IMR-90 (cell line): ENCODE results near the gene CDK14. TPM values are rescaled to one million over a fixed set of nuclear protein-coding genes. Genes with fewer than 3 reads are reported as not detected.

Experiments used
- ATAC-seq: fragments of 200-7000 bp; cut with Tn5 transposase; 2 replicates; pipeline ENCODE4 v1.9.1; 2020; ENCODE audit warnings: low read depth, mild to moderate bottlenecking, moderate library complexity
- BruUV-seq: library from RNA; stranded (reverse); fragments of 400-500 nt; replicated peaks from 2 replicates; lab custom pipeline; 2021; lab: Mats Ljungman, UMichigan
- CTCF ChIA-PET: fragments of 300-600 bp; formaldehyde crosslinking; extraction: SDS; loops from one replicate; lab custom pipeline; 2021; ENCODE audit warnings: antibody characterized with exemption; lab: Yijun Ruan, JAX
- POLR2A ChIA-PET: fragments of 300-600 bp; sonication (Branson Sonifier 250); formaldehyde crosslinking; loops from one replicate; lab custom pipeline; 2022; ENCODE audit warnings: antibody characterized with exemption; ENCODE audit not compliant: unreplicated experiment; lab: Charles Lee
- DNase-seq: peaks from one replicate; pipeline ENCODE4 v3.0.0; 2013
- H2AFZ ChIP-seq: replicated peaks from 2 replicates; pipeline ENCODE3; 2013; ENCODE audit warnings: low read length, mild to moderate bottlenecking; ENCODE audit not compliant: poor library complexity
- H2AK5ac ChIP-seq: 2 replicates; pipeline ENCODE4 v1.6.1; 2013; ENCODE audit warnings: low read depth, low read length, inconsistent platforms
- H2AK9ac ChIP-seq: replicated peaks from 2 replicates; pipeline ENCODE3; 2013; ENCODE audit warnings: mild to moderate bottlenecking, low read depth, low read length, moderate library complexity; ENCODE audit not compliant: poor library complexity
- H2BK120ac ChIP-seq: 2 replicates; pipeline ENCODE4 v1.6.1; 2013; ENCODE audit warnings: low read depth, low read length, inconsistent platforms
- H2BK15ac ChIP-seq: 3 replicates; pipeline ENCODE4 v1.6.1; 2013; ENCODE audit warnings: low read depth, low read length, inconsistent platforms
- H2BK20ac ChIP-seq: 2 replicates; pipeline ENCODE4 v1.6.1; 2013; ENCODE audit warnings: low read depth, mild to moderate bottlenecking, inconsistent platforms, low read length, moderate library complexity
- H2BK5ac ChIP-seq: 2 replicates; pipeline ENCODE4 v1.6.1; 2013; ENCODE audit warnings: mild to moderate bottlenecking, low read depth, low read length, inconsistent platforms; ENCODE audit not compliant: poor library complexity, severe bottlenecking
- H3K14ac ChIP-seq: replicated peaks from 2 replicates; pipeline ENCODE4 v1.6.1; 2013; ENCODE audit warnings: low read depth, low read length, inconsistent platforms
- H3K18ac ChIP-seq: 2 replicates; pipeline ENCODE4 v1.6.1; 2013; ENCODE audit warnings: low read depth, low read length, control low read depth
- H3K23ac ChIP-seq: 2 replicates; pipeline ENCODE4 v1.6.1; 2013; ENCODE audit warnings: low read depth, low read length, inconsistent platforms
- H3K27ac ChIP-seq: 2 replicates; pipeline ENCODE4 v1.5.1; 2013; ENCODE audit warnings: mild to moderate bottlenecking, control low read depth, low read length; ENCODE audit not compliant: insufficient read depth
- H3K27me3 ChIP-seq: 2 replicates; pipeline ENCODE4 v1.6.1; 2013; ENCODE audit warnings: low read length; ENCODE audit not compliant: control insufficient read depth, insufficient read depth
- H3K36me3 ChIP-seq: 2 replicates; pipeline ENCODE4 v1.6.1; 2013; ENCODE audit warnings: low read length, mixed read lengths; ENCODE audit not compliant: control insufficient read depth, insufficient read depth
- H3K4ac ChIP-seq: 2 replicates; pipeline ENCODE4 v1.6.1; 2013; ENCODE audit warnings: low read depth, low read length, inconsistent platforms
- H3K4me1 ChIP-seq: 2 replicates; pipeline ENCODE4 v1.6.1; 2013; ENCODE audit warnings: low read length, mixed read lengths; ENCODE audit not compliant: control insufficient read depth, insufficient read depth
- H3K4me2 ChIP-seq: 2 replicates; pipeline ENCODE4 v1.6.1; 2013; ENCODE audit warnings: low read depth, mild to moderate bottlenecking, control low read depth, low read length, moderate library complexity
- H3K4me3 ChIP-seq: 2 replicates; pipeline ENCODE4 v1.5.1; 2013; ENCODE audit warnings: low read depth, mild to moderate bottlenecking, control low read depth, low read length, moderate library complexity; ENCODE audit not compliant: insufficient read depth
- H3K56ac ChIP-seq: 2 replicates; pipeline ENCODE4 v1.6.1; 2013; ENCODE audit warnings: low read length, inconsistent platforms; ENCODE audit not compliant: insufficient read depth; ENCODE audit errors: extremely low read depth
- H3K79me1 ChIP-seq, 2 experiments: 2 replicates each; pipeline ENCODE4 v1.6.1; 2013; ENCODE audit warnings: low read length in 2 of 2, inconsistent platforms in 1 of 2, low read depth in 1 of 2
- H3K9ac ChIP-seq: 2 replicates; pipeline ENCODE4 v1.6.1; 2013; ENCODE audit warnings: low read depth, low read length, control low read depth
- H3K9me1 ChIP-seq: 2 replicates; pipeline ENCODE4 v1.6.1; 2013; ENCODE audit warnings: low read length, inconsistent platforms; ENCODE audit not compliant: insufficient read depth
- H3K9me3 ChIP-seq: 2 replicates; pipeline ENCODE4 v1.6.1; 2013; ENCODE audit warnings: low read length; ENCODE audit not compliant: control insufficient read depth, insufficient read depth
- H4K20me1 ChIP-seq: 2 replicates; pipeline ENCODE4 v1.6.1; 2013; ENCODE audit warnings: low read length, inconsistent platforms; ENCODE audit not compliant: insufficient read depth
- H4K5ac ChIP-seq: 2 replicates; pipeline ENCODE4 v1.6.1; 2013; ENCODE audit warnings: mild to moderate bottlenecking, low read depth, low read length, control low read depth
- H4K8ac ChIP-seq, 2 experiments: 2 replicates each; pipeline ENCODE4 v1.6.1; 2013; ENCODE audit warnings: low read depth in 2 of 2, low read length in 2 of 2, control low read depth in 1 of 2, inconsistent platforms in 1 of 2
- H4K91ac ChIP-seq: 2 replicates; pipeline ENCODE4 v1.6.1; 2013; ENCODE audit warnings: low read depth, low read length, inconsistent platforms; ENCODE audit not compliant: insufficient read depth
- FOS ChIP-seq: fragments of 150-350 bp; IDR thresholded peaks from 2 replicates; pipeline ENCODE4 v1.6.1; 2016; ENCODE audit warnings: low read depth, low read length
- NFE2L2 ChIP-seq: fragments of 150-350 bp; IDR thresholded peaks from 2 replicates; pipeline ENCODE4 v1.6.1; 2016; ENCODE audit warnings: low read depth, mild to moderate bottlenecking, low read length
- POLR2A ChIP-seq: IDR thresholded peaks from 2 replicates; pipeline ENCODE4 v1.6.1; 2012; ENCODE audit warnings: mild to moderate bottlenecking, low read depth, low read length
- RAD21 ChIP-seq: IDR thresholded peaks from 2 replicates; pipeline ENCODE4 v1.6.1; 2012; ENCODE audit warnings: low read length, improper control_type of control experiment
- RCOR1 ChIP-seq: IDR thresholded peaks from 2 replicates; pipeline ENCODE4 v1.6.1; 2012; ENCODE audit warnings: mild to moderate bottlenecking, low read length, improper control_type of control experiment; ENCODE audit not compliant: insufficient replicate concordance
- WGBS, 2 experiments: methylation state at CpG; one replicate each; pipeline versions ENCODE4 v1.1.5 to v1.1.7; 2013; ENCODE audit warnings: missing lambda C conversion rate in 2 of 2; ENCODE audit not compliant: insufficient read length in 1 of 2; ENCODE audit errors: extremely low coverage in 2 of 2; 5-methylcytosine and 5-hydroxymethylcytosine counted together
- dilution Hi-C: fragments of 300-500 bp; cut with HindIII; formaldehyde crosslinking; loops from one replicate; pipeline ENCODE4 v1.14.3; 2018; ENCODE audit warnings: low sequenced_read_pairs; ENCODE audit not compliant: unreplicated experiment
- in situ Hi-C: fragments of 300-500 bp; cut with MboI; formaldehyde crosslinking; loops from 3 replicates; pipeline ENCODE4 v1.14.3; 2019; ENCODE audit warnings: low sequenced_read_pairs, inconsistent platforms, mixed read lengths
- intact Hi-C: fragments of 100-400 bp; cut with micrococcal nuclease; formaldehyde crosslinking; loops from 2 replicates; pipeline ENCODE4 v1.10.0; 2022
- polyA plus RNA-seq, 3 experiments: library from polyadenylated mRNA; depleted of rRNA; stranded (reverse); fragments of >200 nt; gene quantifications; 2 replicates each; pipeline ENCODE4 v1.2.3, GENCODE V29; 2012; ENCODE audit warnings: low replicate concordance in 1 of 3
- total RNA-seq: library from RNA; depleted of rRNA; stranded (reverse); fragments of >200 nt; gene quantifications from 2 replicates; pipeline ENCODE4 v1.2.3, GENCODE V29; 2012
- TF ChIP-seq, protein P1 (sequence below): fragments of 150-350 bp; IDR thresholded peaks from 2 replicates; pipeline ENCODE4 v1.6.1; 2017; ENCODE audit warnings: mild to moderate bottlenecking, antibody characterized with exemption, low read length, low read depth
- TF ChIP-seq, protein P2 (sequence below): conservative IDR thresholded peaks from 2 replicates; pipeline ENCODE4 v1.5.1; 2012; ENCODE audit warnings: mild to moderate bottlenecking, low read depth, low read length, improper control_type of control experiment

CDK14 gene
- total and polyA plus RNA-seq, 2 of the 4 experiments (the other 2 are of a cell fraction), result 10.1 to 29.6 TPM

DNA sequence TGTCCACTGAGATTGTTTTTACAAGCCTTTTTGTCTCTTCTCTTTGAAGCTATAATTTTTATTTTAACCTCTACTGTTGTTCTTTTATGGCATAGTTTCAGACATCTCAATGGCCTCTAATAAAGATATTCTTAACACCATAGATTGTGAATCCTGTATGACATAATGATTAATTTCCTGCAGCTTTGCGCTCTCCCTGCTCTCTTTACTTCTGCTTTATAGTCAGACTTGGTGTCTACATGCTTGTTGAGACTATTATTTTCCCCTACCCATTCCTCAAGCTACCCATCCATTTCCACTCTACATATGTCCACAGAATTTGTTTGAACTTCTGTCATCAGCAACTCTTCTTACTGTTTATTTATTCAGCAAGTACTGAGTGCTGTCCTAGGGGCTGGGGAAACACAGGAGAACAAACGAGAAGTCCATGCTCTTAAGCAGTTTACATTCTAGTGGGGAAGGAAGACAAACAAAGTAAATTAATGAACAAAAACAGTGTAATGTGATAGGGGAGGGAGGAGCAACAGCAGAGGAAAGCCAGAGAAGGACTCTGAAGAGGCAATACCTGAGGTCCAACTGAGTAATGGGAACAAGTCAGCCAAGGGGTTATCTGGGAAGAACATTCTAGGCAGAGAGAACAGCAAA is 110.1 kb downstream of the CDK14 start (continued):
- TF ChIP-seq, protein P1, sequence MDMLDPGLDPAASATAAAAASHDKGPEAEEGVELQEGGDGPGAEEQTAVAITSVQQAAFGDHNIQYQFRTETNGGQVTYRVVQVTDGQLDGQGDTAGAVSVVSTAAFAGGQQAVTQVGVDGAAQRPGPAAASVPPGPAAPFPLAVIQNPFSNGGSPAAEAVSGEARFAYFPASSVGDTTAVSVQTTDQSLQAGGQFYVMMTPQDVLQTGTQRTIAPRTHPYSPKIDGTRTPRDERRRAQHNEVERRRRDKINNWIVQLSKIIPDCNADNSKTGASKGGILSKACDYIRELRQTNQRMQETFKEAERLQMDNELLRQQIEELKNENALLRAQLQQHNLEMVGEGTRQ, result no peak
- TF ChIP-seq RAD21 (no peak), RCOR1 (no peak), NFE2L2 (no peak), FOS (no peak)

DNA sequence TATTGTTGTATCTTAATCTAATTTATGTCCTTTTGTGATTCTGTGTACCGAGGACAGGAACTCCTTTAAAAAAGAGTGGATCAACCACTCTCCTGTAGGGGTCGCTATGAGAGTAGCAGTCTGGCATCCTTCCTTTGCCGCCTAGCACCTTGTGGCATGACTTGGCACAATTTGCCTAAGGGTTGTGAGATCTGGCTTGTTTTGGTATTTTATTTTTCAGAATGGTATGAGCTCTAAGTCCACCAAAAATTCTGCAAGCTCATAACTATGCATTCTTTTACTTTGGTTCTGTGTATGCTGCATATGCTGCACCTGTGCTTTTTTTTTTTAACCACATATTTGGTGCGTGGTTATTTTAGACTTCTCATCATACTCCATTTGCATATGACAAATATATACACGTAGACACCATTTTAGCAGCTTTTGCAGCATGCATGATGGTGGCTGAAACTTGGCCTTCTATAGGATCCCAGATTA is 112.8 kb downstream of the CDK14 start:
- WGBS, 2 experiments, result no CpG with 5 or more reads among the region's 5 CpGs
- no peak overlapping the region for H2BK5ac ChIP-seq
- CTCF ChIA-PET, result interaction anchor here (0.6 to 1.1 kb wide), 8 partner anchors 11 to 334 kb away, joined by 3 to 7 read pairs (median 3); no protein-coding TSS in a partner anchor

More for the DNA sequence above, 112.8 kb downstream of the CDK14 start:
- intact Hi-C loops, result loop anchor here (5.0 kb wide), 2 partner anchors 112 to 323 kb away; partner anchors contain the start of gene CDK14
- Histone ChIP-seq H3K79me1 (peaks cover 11 to 26% of the 10 kb centered on the region in 2 experiments), H2BK120ac (no peak overlapping the region), H3K4me3 (no peak overlapping the region), H3K4ac (no peak overlapping the region), H3K36me3 (no peaks in the 10 kb centered on the region), H2AK9ac (no peak overlapping the region), H2AFZ (no peak overlapping the region), H3K9ac (no peak overlapping the region), H2BK15ac (no peak overlapping the region), H3K27ac (no peak overlapping the region), H4K5ac (no peak overlapping the region), H4K20me1 (peaks cover 25% of the 10 kb centered on the region; the same call in 1 of the 2 replicates), H2BK20ac (no peak overlapping the region), H3K56ac (no peak overlapping the region), H4K91ac (no peak overlapping the region), H3K23ac (no peak overlapping the region), H3K9me3 (no peaks in the 10 kb centered on the region), H4K8ac (no peak overlapping the region), H3K4me2 (no peak overlapping the region), H3K9me1 (peaks cover 6% of the 10 kb centered on the region; the same call in 1 of the 2 replicates), H3K4me1 (peaks cover 12% of the 10 kb centered on the region), H3K18ac (no peak overlapping the region), H2AK5ac (no peak overlapping the region), H3K27me3 (no peaks in the 10 kb centered on the region), H3K14ac (no peak overlapping the region)
- no peak for DNase-seq
- in situ Hi-C loops, result no loop called here
- no TSS peak for BruUV-seq
- POLR2A ChIA-PET, result no interaction called here
- no peak for ATAC-seq
- TF ChIP-seq, protein P2, sequence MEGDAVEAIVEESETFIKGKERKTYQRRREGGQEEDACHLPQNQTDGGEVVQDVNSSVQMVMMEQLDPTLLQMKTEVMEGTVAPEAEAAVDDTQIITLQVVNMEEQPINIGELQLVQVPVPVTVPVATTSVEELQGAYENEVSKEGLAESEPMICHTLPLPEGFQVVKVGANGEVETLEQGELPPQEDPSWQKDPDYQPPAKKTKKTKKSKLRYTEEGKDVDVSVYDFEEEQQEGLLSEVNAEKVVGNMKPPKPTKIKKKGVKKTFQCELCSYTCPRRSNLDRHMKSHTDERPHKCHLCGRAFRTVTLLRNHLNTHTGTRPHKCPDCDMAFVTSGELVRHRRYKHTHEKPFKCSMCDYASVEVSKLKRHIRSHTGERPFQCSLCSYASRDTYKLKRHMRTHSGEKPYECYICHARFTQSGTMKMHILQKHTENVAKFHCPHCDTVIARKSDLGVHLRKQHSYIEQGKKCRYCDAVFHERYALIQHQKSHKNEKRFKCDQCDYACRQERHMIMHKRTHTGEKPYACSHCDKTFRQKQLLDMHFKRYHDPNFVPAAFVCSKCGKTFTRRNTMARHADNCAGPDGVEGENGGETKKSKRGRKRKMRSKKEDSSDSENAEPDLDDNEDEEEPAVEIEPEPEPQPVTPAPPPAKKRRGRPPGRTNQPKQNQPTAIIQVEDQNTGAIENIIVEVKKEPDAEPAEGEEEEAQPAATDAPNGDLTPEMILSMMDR, result peak; percentile 37
- TF ChIP-seq NFE2L2 (peak; percentile 71), POLR2A (no peak), RAD21 (peak; percentile 41)
- dilution Hi-C loops, result no loop called here
